ENCODE data around the gene NHERF1.

DNA sequence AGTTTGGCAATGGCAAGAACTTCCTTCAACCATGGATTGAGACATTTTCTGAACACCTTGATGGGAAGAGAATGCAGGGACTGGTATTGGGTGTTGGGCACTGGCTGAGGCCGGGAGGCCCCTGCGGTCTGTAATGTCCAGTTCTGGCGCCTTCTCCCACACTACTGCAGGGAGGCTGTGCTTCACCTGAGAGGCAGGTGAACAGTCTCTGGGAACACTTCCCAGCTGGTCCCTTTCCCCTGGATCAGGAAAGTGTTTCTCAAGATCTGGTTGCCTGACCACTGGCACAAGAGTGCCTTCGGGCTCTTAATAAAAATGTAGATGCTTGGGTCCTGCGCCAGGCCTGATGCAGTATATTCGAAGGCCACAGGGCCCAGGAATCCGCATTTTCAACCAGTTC is 56.3 kb downstream of the NHERF1 start:
- TF ChIP-seq, protein P1, sequence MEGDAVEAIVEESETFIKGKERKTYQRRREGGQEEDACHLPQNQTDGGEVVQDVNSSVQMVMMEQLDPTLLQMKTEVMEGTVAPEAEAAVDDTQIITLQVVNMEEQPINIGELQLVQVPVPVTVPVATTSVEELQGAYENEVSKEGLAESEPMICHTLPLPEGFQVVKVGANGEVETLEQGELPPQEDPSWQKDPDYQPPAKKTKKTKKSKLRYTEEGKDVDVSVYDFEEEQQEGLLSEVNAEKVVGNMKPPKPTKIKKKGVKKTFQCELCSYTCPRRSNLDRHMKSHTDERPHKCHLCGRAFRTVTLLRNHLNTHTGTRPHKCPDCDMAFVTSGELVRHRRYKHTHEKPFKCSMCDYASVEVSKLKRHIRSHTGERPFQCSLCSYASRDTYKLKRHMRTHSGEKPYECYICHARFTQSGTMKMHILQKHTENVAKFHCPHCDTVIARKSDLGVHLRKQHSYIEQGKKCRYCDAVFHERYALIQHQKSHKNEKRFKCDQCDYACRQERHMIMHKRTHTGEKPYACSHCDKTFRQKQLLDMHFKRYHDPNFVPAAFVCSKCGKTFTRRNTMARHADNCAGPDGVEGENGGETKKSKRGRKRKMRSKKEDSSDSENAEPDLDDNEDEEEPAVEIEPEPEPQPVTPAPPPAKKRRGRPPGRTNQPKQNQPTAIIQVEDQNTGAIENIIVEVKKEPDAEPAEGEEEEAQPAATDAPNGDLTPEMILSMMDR (IDR thresholded peaks at IDR 0.05; ENCODE audit: insufficient read depth, low read length, poor library complexity, severe bottlenecking) = no peak
- no peak for TF ChIP-seq EZH2phosphoT487 (conservative IDR thresholded peaks at IDR 0.05; ENCODE audit: low read length)
